Vagina (tissue), 2 donors: Measurements from ENCODE around the gene CAMTA2. TPM values are rescaled to one million over a fixed set of nuclear protein-coding genes. Genes with fewer than 3 reads are reported as not detected.

Experiments
- DNase-seq, 2 donors: peaks; one replicate each; pipeline ENCODE4 v3.0.0-alpha.2; 2017; ENCODE audit errors: extremely low spot score in 2 of 2
- H3K27ac ChIP-seq: fragments of 200-600 bp; sonication (generic); one replicate; pipeline ENCODE4 v1.5.1; 2019
- H3K27me3 ChIP-seq: fragments of 200-600 bp; sonication (generic); one replicate; pipeline ENCODE4 v1.5.1; 2019
- H3K36me3 ChIP-seq, 2 donors: fragments of 200-600 bp; sonication (generic); one replicate each; pipeline ENCODE4 v1.5.1; 2017 to 2019
- H3K4me1 ChIP-seq: fragments of 200-600 bp; sonication (generic); one replicate; pipeline ENCODE4 v1.5.1; 2019
- H3K4me3 ChIP-seq, 2 donors: fragments of 200-600 bp; sonication (generic); 1 replicate in 1 of 2; 2 replicates in 1 of 2; pipeline ENCODE4 v1.5.1; 2016 to 2019
- H3K9me3 ChIP-seq: fragments of 200-600 bp; sonication (generic); one replicate; pipeline ENCODE4 v1.5.1; 2019
- CTCF ChIP-seq, 3 experiments: fragments of 450-650 bp in 2 of 3; fragments of 200-600 bp in 1 of 3; sonication (generic) in 1 of 3; IDR thresholded peaks; one replicate each; pipeline ENCODE4 v1.5.1; 2017 to 2019; ENCODE audit warnings: antibody characterized with exemption in 3 of 3, mild to moderate bottlenecking in 2 of 3, moderate library complexity in 2 of 3
- POLR2A ChIP-seq, 2 donors: fragments of 450-650 bp; IDR thresholded peaks; one replicate each; pipeline ENCODE4 v1.6.1; 2017; ENCODE audit warnings: antibody characterized with exemption in 2 of 2, mild to moderate bottlenecking in 2 of 2, moderate library complexity in 2 of 2
- POLR2AphosphoS5 ChIP-seq, 2 donors: sonication (generic); formaldehyde crosslinking; IDR thresholded peaks; one replicate each; pipeline ENCODE4 v1.9.0; 2017; ENCODE audit warnings: antibody characterized with exemption in 2 of 2, mild to moderate bottlenecking in 2 of 2, low read depth in 1 of 2; ENCODE audit not compliant: insufficient read depth in 1 of 2
- intact Hi-C: fragments of 100-400 bp; cut with DNase I; formaldehyde crosslinking; loops from one replicate; pipeline ENCODE4 v1.15.1; 2023
- total RNA-seq: library from RNA; depleted of rRNA; stranded (reverse); fragments of >200 nt; gene quantifications from one replicate; pipeline ENCODE4 v1.2.3, GENCODE V29; 2016

CAMTA2 gene
- total RNA-seq, 1 donor from 2014 or later = 36.3 TPM

DNA sequence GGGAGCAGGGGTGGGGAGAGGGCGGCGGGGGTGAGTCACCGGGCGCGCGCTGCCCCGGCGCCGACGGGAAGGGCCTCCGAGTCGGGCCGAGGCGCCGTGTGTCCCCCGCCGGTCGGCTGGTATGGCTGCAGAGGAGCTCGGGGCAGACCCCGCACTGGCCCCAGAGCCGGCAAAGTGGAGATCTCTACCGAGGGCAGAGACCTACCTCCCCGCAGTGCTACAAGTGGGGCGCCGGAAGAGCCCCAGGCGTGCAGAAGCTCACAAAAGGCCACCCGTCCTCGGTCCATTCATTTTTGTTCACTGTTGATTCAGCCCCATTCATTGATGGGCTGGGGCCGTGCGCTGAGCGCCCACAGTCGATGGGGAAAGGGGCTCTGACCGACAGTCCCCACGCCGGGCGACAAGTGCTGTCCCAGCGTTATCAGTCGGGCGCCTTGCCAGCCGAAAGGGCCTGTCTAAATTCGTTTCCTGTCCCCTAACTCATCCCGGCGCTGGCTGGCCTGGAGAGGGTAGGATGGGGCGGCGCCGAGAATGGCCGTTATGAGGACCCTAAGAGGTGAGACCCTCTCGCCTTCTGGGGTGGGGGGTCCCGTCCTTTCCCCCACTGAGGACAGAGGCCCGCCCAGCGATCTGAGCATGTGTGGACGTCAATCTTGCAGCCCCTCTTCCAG lies 37.3 kb downstream of the CAMTA2 start:
- intact Hi-C loops = no loop called here
- no peak for DNase-seq
- H3K27ac ChIP-seq = peak overlapping the region; percentile 95
- no peaks in the 10 kb centered on the region for H3K9me3 ChIP-seq
- peaks cover 34% of the 10 kb centered on the region for H3K4me1 ChIP-seq
- peaks cover 0 to 15% of the 10 kb centered on the region in 2 donors for H3K36me3 ChIP-seq
- peak overlapping the region; percentile 91 to 99 for H3K4me3 ChIP-seq
- TF ChIP-seq POLR2A (IDR thresholded peaks at IDR 0.05) (no peak), CTCF (IDR thresholded peaks at IDR 0.05) (no peak), POLR2AphosphoS5 (IDR thresholded peaks at IDR 0.05; ENCODE audit: insufficient read depth in 1 of 2, low read depth in 1 of 2) (peak in 1 of 2 donors; percentile 51)
- no peaks in the 10 kb centered on the region for H3K27me3 ChIP-seq

GRCh38 chr17:4949321-4950074 lies 38.0 kb downstream of the CAMTA2 start:
- H3K36me3 ChIP-seq = peaks cover 0 to 17% of the 10 kb centered on the region in 2 donors
- peaks cover 41% of the 10 kb centered on the region for H3K4me1 ChIP-seq
- no peaks in the 10 kb centered on the region for H3K27me3 ChIP-seq
- H3K9me3 ChIP-seq = no peaks in the 10 kb centered on the region
- intact Hi-C loops = loop anchor here (5.0 kb wide), 1 partner anchor 48 kb away; the partner anchor contains the start of genes INCA1 and KIF1C
- TF ChIP-seq POLR2A (IDR thresholded peaks at IDR 0.05) (no peak), CTCF (IDR thresholded peaks at IDR 0.05) (no peak), POLR2AphosphoS5 (IDR thresholded peaks at IDR 0.05; ENCODE audit: insufficient read depth in 1 of 2, low read depth in 1 of 2) (peak in 1 of 2 donors; percentile 61)
- DNase-seq = no peak
- peak overlapping the region; percentile 95 for H3K27ac ChIP-seq
- peak overlapping the region; percentile 91 to 99 for H3K4me3 ChIP-seq

- H3K4me1 ChIP-seq = peaks cover 45% of the 10 kb centered on the region
- H3K4me3 ChIP-seq = peak overlapping the region; percentile 91 to 99
- TF ChIP-seq CTCF (IDR thresholded peaks at IDR 0.05) (no peak), POLR2AphosphoS5 (IDR thresholded peaks at IDR 0.05; ENCODE audit: insufficient read depth in 1 of 2, low read depth in 1 of 2) (no peak), POLR2A (IDR thresholded peaks at IDR 0.05) (peak in 1 of 2 donors; percentile 55)
- intact Hi-C loops = loop anchor here (5.0 kb wide), 1 partner anchor 48 kb away; the partner anchor contains the start of genes INCA1 and KIF1C
- no peaks in the 10 kb centered on the region for H3K27me3 ChIP-seq
- H3K9me3 ChIP-seq = no peaks in the 10 kb centered on the region
- H3K27ac ChIP-seq = peak overlapping the region; percentile 95
- no peak for DNase-seq
- peaks cover 0 to 20% of the 10 kb centered on the region in 2 donors for H3K36me3 ChIP-seq
Measured at GRCh38 chr17:4948931-4949320, 38.5 kb downstream of the CAMTA2 start.

DNA sequence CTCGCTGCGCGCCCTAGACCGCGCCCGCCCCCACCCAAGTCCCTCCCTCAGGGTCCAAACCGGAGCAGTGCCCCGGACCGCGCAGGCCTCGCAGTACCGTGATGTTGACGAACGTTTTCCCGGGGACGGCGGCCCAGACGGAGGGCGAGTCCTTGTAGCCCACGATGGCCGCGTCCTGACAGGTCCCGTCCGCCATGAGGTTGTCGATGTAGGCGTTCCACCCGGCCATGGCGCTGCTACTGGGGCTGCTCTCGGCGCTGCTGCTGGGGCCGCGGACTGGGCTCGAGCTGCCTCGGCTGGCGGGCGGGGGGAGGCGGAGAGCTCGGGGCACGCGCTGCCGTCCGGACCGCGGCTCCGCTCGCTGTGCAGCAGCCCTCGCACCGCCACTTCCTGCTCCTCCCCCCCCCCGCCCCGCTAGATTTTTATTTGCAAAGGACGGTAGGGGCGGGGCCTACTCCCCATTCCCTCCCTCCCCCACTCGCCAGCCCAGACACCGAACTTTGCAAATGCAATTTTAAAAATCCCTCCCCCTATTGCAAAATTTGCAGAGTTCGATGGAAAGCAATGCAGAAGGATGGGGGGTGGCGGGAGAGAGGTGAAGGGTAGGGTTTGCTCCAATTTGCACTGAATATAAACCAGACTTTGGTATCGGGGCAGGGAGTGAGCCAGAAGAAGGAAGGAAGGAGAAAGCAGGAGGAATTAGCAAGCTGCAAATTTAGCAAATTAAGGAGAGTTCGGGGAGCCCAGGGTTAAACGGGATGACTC lies 39.1 kb downstream of the CAMTA2 start, which contains the start of gene PFN1:
Gene PFN1, minus strand, starts transcription at position 365 of the 765 bp plus-strand sequence. Its CDS starts 136 bp downstream, at position 229.
- Histone ChIP-seq H3K27me3 (no peaks in the 10 kb centered on the region), H3K4me3 (peak within 1 kb of the TSS; percentile 91 to 99), H3K36me3 (peaks cover 0 to 22% of the 10 kb centered on the region in 2 donors), H3K9me3 (no peaks in the 10 kb centered on the region), H3K27ac (peak within 1 kb of the TSS; percentile 95), H3K4me1 (peaks cover 40% of the 10 kb centered on the region)
- intact Hi-C loops = loop anchor here (5.0 kb wide), 1 partner anchor 49 kb away; the partner anchor contains the start of genes INCA1 and KIF1C
- TF ChIP-seq POLR2AphosphoS5 (IDR thresholded peaks at IDR 0.05; ENCODE audit: insufficient read depth in 1 of 2, low read depth in 1 of 2) (peak; percentile 49 to 56), POLR2A (IDR thresholded peaks at IDR 0.05) (peak in 1 of 2 donors; percentile 93), CTCF (IDR thresholded peaks at IDR 0.05) (no peak)
- DNase-seq = no peak
